H1 (cell line): ENCODE measurements around the gene TUBGCP6. TPM values are rescaled to one million over a fixed set of nuclear protein-coding genes. Genes with fewer than 3 reads are reported as not detected.

Source experiments
- CTCF ChIA-PET: fragments of 300-600 bp; sonication (Branson Sonifier 250); formaldehyde crosslinking; loops from one replicate; lab custom pipeline; 2021; ENCODE audit not compliant: partially characterized antibody; lab: Charles Lee
- POLR2A ChIA-PET: fragments of 300-600 bp; sonication (Branson Sonifier 250); formaldehyde crosslinking; loops from one replicate; lab custom pipeline; 2021; ENCODE audit warnings: inconsistent platforms; ENCODE audit not compliant: partially characterized antibody; lab: Charles Lee
- DNase-seq, 2 experiments: peaks; one replicate each; pipeline versions ENCODE4 v3.0.0 to v3.0.0-alpha.2; 2010 to 2022; ENCODE audit warnings: low spot score in 2 of 2, low read depth in 1 of 2, mixed read lengths in 1 of 2
- FAIRE-seq: peaks from 2 replicates; lab custom pipeline; 2011; peaks lifted over from hg19 to GRCh38; lab: Jason Lieb, UNC
- H2AFZ ChIP-seq: 2 replicates; pipeline ENCODE4 v1.8.1; 2012; ENCODE audit warnings: low read length, inconsistent platforms
- H2AK5ac ChIP-seq: 2 replicates; pipeline ENCODE4 v1.6.1; 2013; ENCODE audit warnings: low read depth, low read length
- H2BK120ac ChIP-seq: replicated peaks from 2 replicates; pipeline ENCODE3; 2013; ENCODE audit warnings: low read depth, low read length, inconsistent platforms
- H2BK12ac ChIP-seq: 2 replicates; pipeline ENCODE4 v1.6.1; 2013; ENCODE audit warnings: low read depth, low read length
- H2BK15ac ChIP-seq: 2 replicates; pipeline ENCODE4 v1.6.1; 2013; ENCODE audit warnings: low read length
- H2BK20ac ChIP-seq: 2 replicates; pipeline ENCODE4 v1.6.1; 2013; ENCODE audit warnings: low read length
- H2BK5ac ChIP-seq: 2 replicates; pipeline ENCODE4 v1.6.1; 2013; ENCODE audit warnings: low read depth, low read length
- H3K14ac ChIP-seq: 2 replicates; pipeline ENCODE4 v1.6.1; 2013; ENCODE audit warnings: inconsistent platforms; ENCODE audit not compliant: insufficient read length
- H3K18ac ChIP-seq: 2 replicates; pipeline ENCODE4 v1.6.1; 2013; ENCODE audit warnings: low read length; ENCODE audit errors: extremely low read depth
- H3K23ac ChIP-seq: 2 replicates; pipeline ENCODE4 v1.6.1; 2013; ENCODE audit warnings: inconsistent platforms; ENCODE audit not compliant: insufficient read length
- H3K23me2 ChIP-seq: 2 replicates; pipeline ENCODE4 v1.6.1; 2013; ENCODE audit warnings: low read depth, low read length
- H3K27ac ChIP-seq: 2 replicates; pipeline ENCODE4 v1.6.1; 2011; ENCODE audit warnings: low read depth, low read length, inconsistent platforms
- H3K27me3 ChIP-seq, 4 experiments: replicated peaks in 1 of 4; 1 replicate in 1 of 4; 2 replicates in 3 of 4; pipeline versions ENCODE4 v1.6.1 to v1.8.1; 2011 to 2013; ENCODE audit warnings: low read length in 3 of 4, mild to moderate bottlenecking in 3 of 4, inconsistent platforms in 2 of 4, mixed read lengths in 2 of 4, moderate library complexity in 1 of 4; ENCODE audit not compliant: control insufficient read depth in 3 of 4, insufficient read depth in 3 of 4; ENCODE audit errors: extremely low read depth in 1 of 4
- H3K36me3 ChIP-seq, 4 experiments: 2 replicates each; pipeline versions ENCODE4 v1.6.1 to v1.8.1; 2011 to 2013; ENCODE audit warnings: mild to moderate bottlenecking in 4 of 4, low read length in 3 of 4, moderate library complexity in 2 of 4, control low read depth in 1 of 4, inconsistent platforms in 1 of 4; ENCODE audit not compliant: insufficient read depth in 4 of 4, control insufficient read depth in 2 of 4
- H3K4ac ChIP-seq: replicated peaks from 2 replicates; pipeline ENCODE3; 2013; ENCODE audit warnings: low read length, low read depth, mixed read lengths, inconsistent platforms; ENCODE audit not compliant: insufficient read length
- H3K4me1 ChIP-seq, 4 experiments: replicated peaks in 1 of 4; 1 replicate in 1 of 4; 2 replicates in 3 of 4; pipeline versions ENCODE4 v1.6.1 to v1.8.1; 2011 to 2013; ENCODE audit warnings: low read length in 3 of 4, inconsistent platforms in 2 of 4, mixed read lengths in 1 of 4; ENCODE audit not compliant: insufficient read depth in 4 of 4, control insufficient read depth in 3 of 4
- H3K4me2 ChIP-seq, 2 experiments: 2 replicates each; pipeline versions ENCODE4 v1.6.1 to v1.8.1; 2011 to 2013; ENCODE audit warnings: low read depth in 2 of 2, low read length in 2 of 2, control low read depth in 1 of 2, inconsistent platforms in 1 of 2, mild to moderate bottlenecking in 1 of 2; ENCODE audit not compliant: insufficient read depth in 1 of 2
- H3K4me3 ChIP-seq, 4 experiments: fragments of 200-600, 300-600 bp in 1 of 4; sonication (generic), shearing (Covaris generic), sonication (Bioruptor Twin) in 1 of 4; 2 replicates each; pipeline versions ENCODE4 v1.5.1 to v1.8.1; 2011 to 2016; ENCODE audit warnings: low read length in 4 of 4, low read depth in 3 of 4, control low read depth in 2 of 4, inconsistent platforms in 2 of 4, mild to moderate bottlenecking in 2 of 4, mixed read lengths in 1 of 4, moderate library complexity in 1 of 4; ENCODE audit not compliant: insufficient read depth in 2 of 4; ENCODE audit errors: extremely low read depth in 1 of 4
- H3K56ac ChIP-seq: replicated peaks from 2 replicates; pipeline ENCODE3; 2013; ENCODE audit warnings: low read depth, mild to moderate bottlenecking, mixed read lengths, low read length, inconsistent platforms; ENCODE audit not compliant: insufficient read length
- H3K79me1 ChIP-seq: 2 replicates; pipeline ENCODE4 v1.6.1; 2013; ENCODE audit warnings: low read depth, low read length, control low read depth
- H3K79me2 ChIP-seq, 2 experiments: 2 replicates each; pipeline versions ENCODE4 v1.6.1 to v1.8.1; 2012 to 2013; ENCODE audit warnings: low read length in 2 of 2, mild to moderate bottlenecking in 2 of 2, inconsistent platforms in 1 of 2; ENCODE audit not compliant: insufficient read depth in 2 of 2, control insufficient read depth in 1 of 2
- H3K9ac ChIP-seq, 4 experiments: replicated peaks in 1 of 4; 1 replicate in 1 of 4; 2 replicates in 3 of 4; pipeline versions ENCODE4 v1.6.1 to v1.8.1; 2011 to 2013; ENCODE audit warnings: low read depth in 3 of 4, low read length in 3 of 4, control low read depth in 2 of 4, mild to moderate bottlenecking in 2 of 4, moderate library complexity in 2 of 4, inconsistent platforms in 1 of 4; ENCODE audit errors: extremely low read depth in 1 of 4
- H3K9me3 ChIP-seq, 2 experiments: 2 replicates each; pipeline versions ENCODE4 v1.6.1 to v1.8.1; 2012 to 2013; ENCODE audit warnings: mild to moderate bottlenecking in 2 of 2, moderate library complexity in 2 of 2, control low read depth in 1 of 2, inconsistent platforms in 1 of 2, low read depth in 1 of 2, low read length in 1 of 2, mixed read lengths in 1 of 2; ENCODE audit not compliant: insufficient read depth in 2 of 2
- H4K20me1 ChIP-seq, 2 experiments: replicated peaks in 1 of 2; 2 replicates each; pipeline versions ENCODE3 to v1.8.1; 2011 to 2013; ENCODE audit warnings: inconsistent platforms in 2 of 2, low read length in 2 of 2, mild to moderate bottlenecking in 1 of 2; ENCODE audit not compliant: insufficient read depth in 2 of 2, control insufficient read depth in 1 of 2
- H4K5ac ChIP-seq: 2 replicates; pipeline ENCODE4 v1.6.1; 2013; ENCODE audit warnings: low read length, low read depth, mixed read lengths, inconsistent platforms; ENCODE audit not compliant: insufficient read length
- H4K8ac ChIP-seq: 2 replicates; pipeline ENCODE4 v1.8.0; 2013; ENCODE audit warnings: mild to moderate bottlenecking, moderate library complexity, low read length, inconsistent platforms; ENCODE audit not compliant: insufficient read depth; ENCODE audit errors: extremely low read depth
- H4K91ac ChIP-seq: replicated peaks from 2 replicates; pipeline ENCODE3; 2013; ENCODE audit warnings: low read length, mixed read lengths, inconsistent platforms; ENCODE audit not compliant: insufficient read length
- ASH2L ChIP-seq: fragments of 200-600, 300-600 bp; sonication (generic); IDR thresholded peaks from one replicate; pipeline ENCODE4 v1.7.1; 2017; ENCODE audit warnings: low read length
- CHD2 ChIP-seq: IDR thresholded peaks from 2 replicates; pipeline ENCODE4 v1.6.1; 2012; ENCODE audit warnings: low read length, improper control_type of control experiment
- EGR1 ChIP-seq: IDR thresholded peaks from 2 replicates; pipeline ENCODE4 v1.6.1; 2011; ENCODE audit warnings: low read depth, low read length, borderline replicate concordance
- EZH2 ChIP-seq: fragments of 200-600 bp; sonication (generic); IDR thresholded peaks from 2 replicates; pipeline ENCODE4 v1.7.1; 2012; ENCODE audit warnings: low read depth, mild to moderate bottlenecking, moderate library complexity, low read length, inconsistent platforms; ENCODE audit not compliant: severe bottlenecking
- FOSL1 ChIP-seq: IDR thresholded peaks from 2 replicates; pipeline ENCODE4 v1.6.1; 2011; ENCODE audit warnings: mild to moderate bottlenecking, low read depth, low read length, moderate library complexity; ENCODE audit not compliant: insufficient read depth
- RAD21 ChIP-seq, 2 experiments: IDR thresholded peaks in 1 of 2; conservative IDR thresholded peaks in 1 of 2; 2 replicates each; pipeline ENCODE4 v1.6.1; 2011; ENCODE audit warnings: low read depth in 2 of 2, low read length in 2 of 2, improper control_type of control experiment in 1 of 2, inconsistent platforms in 1 of 2, mild to moderate bottlenecking in 1 of 2, moderate library complexity in 1 of 2
- WGBS, 2 experiments: shearing (Covaris generic) in 1 of 2; methylation state at CpG; one replicate each; pipeline versions ENCODE4 v1.1.6 to v1.1.7; 2013 to 2015; ENCODE audit warnings: low lambda C conversion rate in 2 of 2, mixed read lengths in 2 of 2, inconsistent platforms in 1 of 2, low coverage in 1 of 2, missing lambda C conversion rate in 1 of 2; ENCODE audit not compliant: insufficient replicate concordance in 2 of 2, insufficient coverage in 1 of 2, insufficient read length in 1 of 2; ENCODE audit errors: extremely low coverage in 1 of 2, missing lambda C conversion rate in 1 of 2; 5-methylcytosine and 5-hydroxymethylcytosine counted together
- polyA plus RNA-seq, 7 experiments: library from polyadenylated mRNA; depleted of rRNA in 3 of 7; stranded (reverse) in 5 of 7; unstranded in 2 of 7; fragments of >200 nt in 5 of 7; fragments of 200-250 nt in 2 of 7; gene quantifications; 1 replicate in 5 of 7; 2 replicates in 1 of 7; 4 replicates in 1 of 7; pipeline versions ENCODE4 v1.2.1 to v1.2.3, GENCODE V29; 2011 to 2013; ENCODE audit warnings: missing spikeins in 2 of 7, mixed read lengths in 2 of 7
- total RNA-seq: library from RNA; stranded (reverse); fragmentation: NEBNext Ultra II Directional; extraction: Animal tissue kit (Norgen Biotek cat#: 25700); gene quantifications from 2 replicates; pipeline ENCODE4 v1.2.1, GENCODE V29; 2021
- TF ChIP-seq, protein P1 (sequence below): IDR thresholded peaks from 2 replicates; pipeline ENCODE4 v1.6.1; 2012; ENCODE audit warnings: low read length, inconsistent platforms
- TF ChIP-seq, protein P2 (sequence below): IDR thresholded peaks from 2 replicates; pipeline ENCODE4 v1.6.1; 2011; ENCODE audit warnings: low read depth, mild to moderate bottlenecking, low read length; ENCODE audit not compliant: insufficient read depth

Gene TUBGCP6
- total and polyA plus RNA-seq, 2 of the 8 experiments (the other 6 are each of a cell fraction or from before 2014, with no cell fraction given), result 24.2 to 24.7 TPM

DNA sequence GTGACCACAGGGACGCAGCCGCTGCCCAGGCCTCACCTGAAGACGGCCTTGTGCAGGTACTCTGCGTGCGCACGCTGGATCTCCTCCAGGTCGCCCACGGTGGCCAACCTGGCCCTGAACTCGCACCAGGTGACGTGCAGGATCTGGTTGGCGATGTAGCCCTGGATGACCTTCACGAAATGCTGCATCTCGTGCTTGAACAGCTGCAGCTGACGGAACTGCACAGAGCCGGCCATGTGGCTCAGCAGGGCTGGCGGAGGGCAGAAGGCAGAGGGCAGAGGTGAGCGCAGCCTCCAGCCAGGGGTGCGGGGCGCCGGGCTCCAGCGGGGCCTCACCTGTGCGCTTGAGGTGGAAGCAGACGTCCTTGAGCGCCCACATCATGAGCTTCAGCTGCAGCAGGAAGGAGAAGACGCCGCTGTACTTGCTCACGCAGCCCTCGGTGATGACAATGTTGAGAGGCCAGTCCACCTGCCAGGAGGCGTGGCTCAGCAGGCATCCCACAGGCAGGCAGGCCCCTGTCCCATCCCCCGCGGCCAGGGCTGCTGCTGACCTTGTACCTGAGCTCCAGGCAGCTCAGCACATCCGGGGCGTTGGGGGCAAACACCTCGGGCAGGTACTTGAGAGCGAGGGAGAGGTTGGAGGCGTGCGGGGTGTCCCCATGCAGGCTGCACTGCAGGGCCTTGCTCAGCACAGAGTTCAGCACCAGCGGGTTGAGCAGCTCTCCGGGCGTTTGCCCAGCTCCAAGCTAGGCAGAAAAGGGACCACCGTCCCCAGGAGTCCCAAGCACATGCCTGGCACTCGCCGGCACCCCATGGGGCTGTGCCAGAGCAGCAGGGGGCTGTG is 26.4 kb downstream of the TUBGCP6 start:
- DNase-seq, result peak in 1 of 2 experiments; percentile 52
- Histone ChIP-seq H3K36me3 (peaks cover 5 to 43% (median 27%) of the 10 kb centered on the region in 4 experiments), H4K91ac (no peak overlapping the region), H3K4me2 (no peak overlapping the region; a peak in 1 of 4 replicates), H2BK12ac (no peak overlapping the region), H3K4me3 (no peak overlapping the region), H2AK5ac (no peak overlapping the region), H4K8ac (no peak overlapping the region; the same call in 1 of the 2 replicates), H3K9ac (no peak overlapping the region), H2BK120ac (no peak overlapping the region), H2BK5ac (no peak overlapping the region), H4K5ac (no peak overlapping the region), H3K9me3 (no peaks in the 10 kb centered on the region; a peak in 1 of 4 replicates), H3K23me2 (no peaks in the 10 kb centered on the region), H2BK15ac (no peak overlapping the region), H3K23ac (no peak overlapping the region), H3K27me3 (no peaks in the 10 kb centered on the region), H3K56ac (no peak overlapping the region), H3K79me1 (peaks cover 2% of the 10 kb centered on the region; the same call in 1 of the 2 replicates), H3K27ac (no peak overlapping the region), H2AFZ (no peak overlapping the region), H2BK20ac (no peak overlapping the region), H3K4ac (no peak overlapping the region)
- no peak for TF ChIP-seq ASH2L
- no peak for TF ChIP-seq EGR1
- no peak for TF ChIP-seq CHD2
- TF ChIP-seq RAD21 (IDR thresholded peaks at IDR 0.05 in 1 of 2, conservative IDR thresholded peaks at IDR 0.05 in 1 of 2; ENCODE audit: low read depth in 2 of 2, low read length in 2 of 2), result no peak
- TF ChIP-seq, protein P1, sequence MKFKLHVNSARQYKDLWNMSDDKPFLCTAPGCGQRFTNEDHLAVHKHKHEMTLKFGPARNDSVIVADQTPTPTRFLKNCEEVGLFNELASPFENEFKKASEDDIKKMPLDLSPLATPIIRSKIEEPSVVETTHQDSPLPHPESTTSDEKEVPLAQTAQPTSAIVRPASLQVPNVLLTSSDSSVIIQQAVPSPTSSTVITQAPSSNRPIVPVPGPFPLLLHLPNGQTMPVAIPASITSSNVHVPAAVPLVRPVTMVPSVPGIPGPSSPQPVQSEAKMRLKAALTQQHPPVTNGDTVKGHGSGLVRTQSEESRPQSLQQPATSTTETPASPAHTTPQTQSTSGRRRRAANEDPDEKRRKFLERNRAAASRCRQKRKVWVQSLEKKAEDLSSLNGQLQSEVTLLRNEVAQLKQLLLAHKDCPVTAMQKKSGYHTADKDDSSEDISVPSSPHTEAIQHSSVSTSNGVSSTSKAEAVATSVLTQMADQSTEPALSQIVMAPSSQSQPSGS, result no peak
- no peak for TF ChIP-seq FOSL1
- TF ChIP-seq EZH2, result no peak
- TF ChIP-seq, protein P2, sequence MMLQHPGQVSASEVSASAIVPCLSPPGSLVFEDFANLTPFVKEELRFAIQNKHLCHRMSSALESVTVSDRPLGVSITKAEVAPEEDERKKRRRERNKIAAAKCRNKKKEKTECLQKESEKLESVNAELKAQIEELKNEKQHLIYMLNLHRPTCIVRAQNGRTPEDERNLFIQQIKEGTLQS, result no peak
- TF ChIP-seq, all 59 proteins: peak for 0
- WGBS, 2 experiments, result 89% methylated on average over 41 of the region's 43 CpGs; no CpG with 5 or more reads in 1 of the 2 experiments
- H4K20me1 ChIP-seq, result peaks cover 7 to 32% of the 10 kb centered on the region in 2 experiments
- peaks cover 0 to 11% (median 2%) of the 10 kb centered on the region in 4 experiments; a peak in 3 of 7 replicates for H3K4me1 ChIP-seq
- no peaks in the 10 kb centered on the region; a peak in 1 of 4 replicates for H3K79me2 ChIP-seq
- ChIA-PET CTCF (interaction anchor here (0.6 to 2.4 kb wide), 10 partner anchors 10 to 345 kb away, joined by 3 to 6 read pairs (median 4); partner anchors contain the start of gene SYCE3), POLR2A (interaction anchor here (0.6 to 2.9 kb wide), 8 partner anchors 9 to 446 kb away, joined by 3 to 9 read pairs (median 3); no protein-coding TSS in a partner anchor)
- H3K18ac ChIP-seq, result no peak overlapping the region
- no peak overlapping the region for H3K14ac ChIP-seq
- FAIRE-seq, result no peak
